Astrocyte of the cerebellum (primary cell): ENCODE results near the gene BACH2.

ENCODE experiments used
- DNase-seq: peaks from one replicate; pipeline ENCODE4 v3.0.0-alpha.2; 2011; ENCODE audit warnings: low read depth
- H3K4me3 ChIP-seq: 2 replicates; pipeline ENCODE4 v1.5.1; 2011; ENCODE audit warnings: mild to moderate bottlenecking, low read depth, low read length, moderate library complexity
- in situ Hi-C: cut with HindIII; loops from 2 replicates; pipeline ENCODE4 v1.10.0; 2017; ENCODE audit warnings: low sequenced_read_pairs
- TF ChIP-seq, protein P1 (sequence below): IDR thresholded peaks from 2 replicates; pipeline ENCODE4 v1.5.1; 2012; ENCODE audit warnings: low read length, low read depth, moderate library complexity, mild to moderate bottlenecking; ENCODE audit errors: missing control alignments

BACH2 gene

DNA sequence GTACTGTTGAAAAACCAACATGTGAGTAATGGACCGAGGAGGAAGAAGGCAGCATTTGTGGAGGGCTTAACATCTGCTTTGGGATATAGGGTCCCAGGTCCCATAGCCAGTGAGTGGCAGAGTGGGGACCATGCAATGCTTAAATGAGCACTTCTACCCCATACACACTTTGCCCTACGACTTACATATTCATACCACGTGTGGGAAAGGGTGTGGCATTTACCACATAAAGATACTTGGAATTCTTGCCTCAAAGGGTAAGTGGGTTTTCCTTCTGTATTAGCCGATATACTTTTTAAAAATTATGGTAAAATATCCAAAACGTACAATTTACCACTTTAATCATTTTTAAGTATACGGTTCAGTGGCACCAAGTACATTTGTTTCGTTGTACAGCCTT lies 199.3 kb downstream of the BACH2 start:
- DNase-seq, result no peak
- in situ Hi-C loops, result no loop called here
- no peak overlapping the region for H3K4me3 ChIP-seq
- TF ChIP-seq, protein P1, sequence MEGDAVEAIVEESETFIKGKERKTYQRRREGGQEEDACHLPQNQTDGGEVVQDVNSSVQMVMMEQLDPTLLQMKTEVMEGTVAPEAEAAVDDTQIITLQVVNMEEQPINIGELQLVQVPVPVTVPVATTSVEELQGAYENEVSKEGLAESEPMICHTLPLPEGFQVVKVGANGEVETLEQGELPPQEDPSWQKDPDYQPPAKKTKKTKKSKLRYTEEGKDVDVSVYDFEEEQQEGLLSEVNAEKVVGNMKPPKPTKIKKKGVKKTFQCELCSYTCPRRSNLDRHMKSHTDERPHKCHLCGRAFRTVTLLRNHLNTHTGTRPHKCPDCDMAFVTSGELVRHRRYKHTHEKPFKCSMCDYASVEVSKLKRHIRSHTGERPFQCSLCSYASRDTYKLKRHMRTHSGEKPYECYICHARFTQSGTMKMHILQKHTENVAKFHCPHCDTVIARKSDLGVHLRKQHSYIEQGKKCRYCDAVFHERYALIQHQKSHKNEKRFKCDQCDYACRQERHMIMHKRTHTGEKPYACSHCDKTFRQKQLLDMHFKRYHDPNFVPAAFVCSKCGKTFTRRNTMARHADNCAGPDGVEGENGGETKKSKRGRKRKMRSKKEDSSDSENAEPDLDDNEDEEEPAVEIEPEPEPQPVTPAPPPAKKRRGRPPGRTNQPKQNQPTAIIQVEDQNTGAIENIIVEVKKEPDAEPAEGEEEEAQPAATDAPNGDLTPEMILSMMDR, result no peak

DNA sequence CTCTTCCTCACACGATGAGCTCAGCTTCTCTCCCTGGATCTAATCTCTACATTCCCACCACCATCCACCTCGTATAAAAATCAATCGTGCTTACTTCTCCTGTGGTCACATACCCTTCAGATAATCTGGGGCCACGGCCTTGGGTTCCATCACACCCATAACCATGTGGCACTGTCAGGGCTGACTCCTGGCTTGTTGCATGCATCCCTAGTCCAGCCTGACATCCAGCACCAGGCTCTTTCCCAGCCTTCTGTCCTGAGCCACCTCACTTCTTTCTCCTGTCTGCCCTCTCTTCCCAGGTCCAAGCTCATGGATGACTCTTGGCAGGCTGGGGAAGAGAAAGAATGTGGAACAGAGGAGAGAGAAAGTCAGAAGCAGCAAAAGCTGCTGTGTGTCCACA lies 199.8 kb downstream of the BACH2 start:
- DNase-seq, result no peak
- in situ Hi-C loops, result no loop called here
- TF ChIP-seq, protein P1, result no peak

DNA sequence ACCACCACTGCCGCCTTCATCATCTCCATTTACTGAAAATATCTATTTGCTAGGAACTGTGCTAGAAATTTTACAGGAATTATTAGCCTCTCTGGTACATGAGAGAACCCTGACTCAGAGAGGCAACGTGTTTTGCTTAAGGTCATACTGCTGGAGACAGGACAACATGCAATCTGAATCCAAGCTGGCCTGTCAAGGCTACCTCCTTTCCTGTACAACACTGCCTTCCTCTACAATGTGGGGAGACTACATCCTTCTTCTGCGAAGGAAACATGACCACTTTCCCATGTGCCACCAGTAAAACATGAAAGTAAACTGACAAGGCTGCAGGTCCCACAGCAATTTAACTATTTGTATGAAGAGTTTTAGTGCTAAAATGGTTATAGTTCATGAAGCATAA lies 200.9 kb downstream of the BACH2 start:
- no peak for DNase-seq
- no peak overlapping the region for H3K4me3 ChIP-seq
- TF ChIP-seq, protein P1, result no peak
- in situ Hi-C loops, result no loop called here

More for the DNA sequence above, 199.8 kb downstream of the BACH2 start:
- H3K4me3 ChIP-seq, result no peak overlapping the region

DNA sequence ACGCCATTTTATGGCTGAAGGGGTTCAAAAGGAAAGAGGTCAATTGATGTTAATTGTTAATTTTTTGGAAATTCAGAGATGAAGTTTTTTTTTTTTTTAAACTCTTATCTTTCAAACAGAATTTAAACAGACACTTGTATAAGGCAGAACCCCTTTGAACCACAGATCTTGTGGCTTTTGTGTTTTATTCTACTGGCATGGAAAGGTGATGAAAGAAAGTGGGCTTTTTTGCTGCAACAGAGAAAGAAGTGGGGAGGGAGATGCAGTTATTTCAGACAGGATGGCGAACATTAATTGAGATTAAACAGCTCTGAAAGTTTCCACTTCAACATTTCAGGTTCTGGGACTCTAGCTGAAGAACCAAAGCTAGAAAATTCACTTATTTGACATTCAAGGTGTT lies 201.5 kb downstream of the BACH2 start:
- in situ Hi-C loops, result no loop called here
- no peak for DNase-seq
- no peak overlapping the region for H3K4me3 ChIP-seq
- TF ChIP-seq, protein P1, result no peak

DNA sequence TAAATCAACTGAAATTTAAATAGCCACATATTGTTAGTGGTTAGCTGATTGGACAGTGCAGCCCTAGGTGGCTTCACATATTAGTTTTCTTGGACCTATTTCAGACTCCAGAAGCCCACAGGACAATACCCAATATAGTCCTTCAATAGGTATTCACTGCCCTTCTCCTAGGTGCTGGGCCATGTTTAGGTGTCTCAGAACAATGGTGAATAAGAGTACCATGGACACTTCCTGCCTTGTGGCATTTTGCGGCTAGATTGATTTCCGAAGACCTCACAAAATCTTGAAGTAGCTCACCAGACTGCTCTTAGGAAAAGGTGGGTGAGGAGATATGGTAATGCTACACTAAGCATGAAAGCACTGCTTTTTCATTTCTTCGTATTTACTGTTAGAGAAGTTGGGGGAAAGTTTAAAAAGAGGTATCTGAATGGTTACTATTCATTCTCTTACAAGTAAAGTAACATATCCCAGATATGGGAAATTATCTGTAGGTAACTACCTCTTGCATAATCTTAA lies 203.0 kb downstream of the BACH2 start:
- TF ChIP-seq, protein P1, result no peak
- in situ Hi-C loops, result no loop called here

DNA sequence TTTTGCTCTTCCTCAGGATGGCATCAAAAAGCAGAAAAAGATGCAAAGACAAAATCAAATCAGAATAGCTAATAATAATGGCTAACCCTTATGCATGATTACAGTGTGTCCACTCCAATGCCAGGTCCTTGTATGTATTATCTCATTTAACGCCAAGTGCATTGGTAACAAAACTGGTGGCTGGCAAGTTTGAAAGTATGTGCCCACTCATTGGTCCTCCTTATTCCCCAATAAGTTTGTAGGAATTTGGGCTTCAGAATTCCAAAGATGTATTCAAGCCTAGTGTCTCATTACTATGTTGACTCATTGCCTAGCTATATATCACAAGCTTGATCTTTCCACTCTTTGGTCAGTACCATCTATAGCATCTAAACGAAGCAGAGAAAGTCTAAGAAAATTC lies 205.8 kb downstream of the BACH2 start:
- TF ChIP-seq, protein P1, result no peak
- DNase-seq, result no peak
- in situ Hi-C loops, result no loop called here
- H3K4me3 ChIP-seq, result no peak overlapping the region

More for the DNA sequence above, 203.0 kb downstream of the BACH2 start:
- H3K4me3 ChIP-seq, result no peak overlapping the region
- no peak for DNase-seq
